ENCODE measurements around the gene INPP5F. TPM values are rescaled to one million over a fixed set of nuclear protein-coding genes. Genes with fewer than 3 reads are reported as not detected.

The INPP5F gene
- total and polyA plus RNA-seq, 8 donors = 10.9 to 46.5 (median 40.5) TPM

DNA sequence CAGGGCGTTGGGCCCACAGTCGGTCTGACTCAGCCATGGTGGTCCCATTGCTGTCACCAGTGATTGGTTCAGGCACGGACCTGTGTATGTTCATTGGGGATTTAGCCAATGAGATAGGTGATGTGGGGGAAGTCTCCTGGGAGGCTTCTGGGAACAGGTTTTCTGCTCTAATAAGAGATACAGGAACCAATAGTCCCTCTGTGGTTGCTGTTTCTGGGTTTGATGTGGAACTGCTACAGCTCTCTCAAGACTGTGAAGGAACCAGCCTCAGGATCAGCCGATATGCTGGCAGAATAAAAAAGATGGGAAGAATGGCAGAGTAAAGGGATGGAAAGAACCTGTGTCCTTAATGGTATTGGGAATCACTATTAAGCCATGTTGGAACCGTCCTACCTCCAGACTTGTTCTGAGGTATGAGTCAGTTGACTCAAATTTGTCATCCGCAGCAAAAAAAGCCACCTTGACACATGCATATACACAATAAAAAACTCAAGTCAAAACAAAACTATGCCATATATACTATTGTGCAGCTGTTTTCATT, 76.2 kb downstream of the INPP5F start:
- ATAC-seq (no peak), DNase-seq (no peak)
- Histone ChIP-seq H3K36me3 (peaks cover 0 to 14% of the 10 kb centered on the region in 2 donors), H3K4me3 (no peak overlapping the region), H3K27me3 (no peaks in the 10 kb centered on the region), H3K9me3 (no peaks in the 10 kb centered on the region), H3K27ac (no peak overlapping the region), H3K4me1 (no peaks in the 10 kb centered on the region)
- TF ChIP-seq, protein P1, sequence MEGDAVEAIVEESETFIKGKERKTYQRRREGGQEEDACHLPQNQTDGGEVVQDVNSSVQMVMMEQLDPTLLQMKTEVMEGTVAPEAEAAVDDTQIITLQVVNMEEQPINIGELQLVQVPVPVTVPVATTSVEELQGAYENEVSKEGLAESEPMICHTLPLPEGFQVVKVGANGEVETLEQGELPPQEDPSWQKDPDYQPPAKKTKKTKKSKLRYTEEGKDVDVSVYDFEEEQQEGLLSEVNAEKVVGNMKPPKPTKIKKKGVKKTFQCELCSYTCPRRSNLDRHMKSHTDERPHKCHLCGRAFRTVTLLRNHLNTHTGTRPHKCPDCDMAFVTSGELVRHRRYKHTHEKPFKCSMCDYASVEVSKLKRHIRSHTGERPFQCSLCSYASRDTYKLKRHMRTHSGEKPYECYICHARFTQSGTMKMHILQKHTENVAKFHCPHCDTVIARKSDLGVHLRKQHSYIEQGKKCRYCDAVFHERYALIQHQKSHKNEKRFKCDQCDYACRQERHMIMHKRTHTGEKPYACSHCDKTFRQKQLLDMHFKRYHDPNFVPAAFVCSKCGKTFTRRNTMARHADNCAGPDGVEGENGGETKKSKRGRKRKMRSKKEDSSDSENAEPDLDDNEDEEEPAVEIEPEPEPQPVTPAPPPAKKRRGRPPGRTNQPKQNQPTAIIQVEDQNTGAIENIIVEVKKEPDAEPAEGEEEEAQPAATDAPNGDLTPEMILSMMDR (IDR thresholded peaks at IDR 0.05) = no peak
- intact Hi-C loops (cut with DNase I) = no loop called here

DNA sequence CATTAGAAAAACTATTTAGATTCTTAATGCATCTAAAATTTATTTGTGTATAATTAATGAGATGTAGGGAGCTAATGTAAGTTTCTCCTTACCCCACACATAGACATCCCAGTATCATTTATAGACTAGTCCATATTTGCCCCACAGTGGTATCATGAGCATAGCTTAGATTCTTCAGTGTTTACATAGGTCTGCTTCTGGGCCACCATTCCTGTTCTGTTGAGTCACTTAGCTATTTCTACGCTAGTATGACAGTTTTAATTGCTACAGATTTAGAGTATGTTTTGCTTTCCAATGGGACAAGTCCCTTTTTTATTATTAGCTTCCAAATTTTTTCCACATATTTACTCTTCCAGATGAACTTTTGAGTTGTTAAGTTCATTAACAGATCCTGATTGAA, 77.4 kb downstream of the INPP5F start:
- DNase-seq (no peak), ATAC-seq (no peak)

GRCh38 chr10:119805702-119806230, 79.9 kb downstream of the INPP5F start:
- no peaks in the 10 kb centered on the region for H3K4me1 ChIP-seq
- ATAC-seq = no peak
- intact Hi-C loops (cut with DNase I) = no loop called here

More for the DNA sequence above, 77.4 kb downstream of the INPP5F start:
- Histone ChIP-seq H3K4me3 (no peak overlapping the region), H3K9me3 (no peaks in the 10 kb centered on the region), H3K27me3 (no peaks in the 10 kb centered on the region), H3K36me3 (peaks cover 0 to 10% of the 10 kb centered on the region in 2 donors), H3K4me1 (no peaks in the 10 kb centered on the region), H3K27ac (no peak overlapping the region)
- intact Hi-C loops (cut with DNase I) = no loop called here
- TF ChIP-seq, protein P1 (IDR thresholded peaks at IDR 0.05) = no peak

GRCh38 chr10:119806334-119807130, 80.7 kb downstream of the INPP5F start:
- no peaks in the 10 kb centered on the region for H3K9me3 ChIP-seq
- DNase-seq (no peak), ATAC-seq (no peak)
- TF ChIP-seq, protein P1 (IDR thresholded peaks at IDR 0.05) = no peak
- H3K27me3 ChIP-seq = no peaks in the 10 kb centered on the region
- no peak overlapping the region for H3K27ac ChIP-seq
- H3K4me3 ChIP-seq = no peak overlapping the region
- H3K36me3 ChIP-seq = peaks cover 0 to 10% of the 10 kb centered on the region in 2 donors
- intact Hi-C loops (cut with DNase I) = no loop called here
- H3K4me1 ChIP-seq = no peaks in the 10 kb centered on the region

More at GRCh38 chr10:119805702-119806230, 79.9 kb downstream of the INPP5F start:
- no peak overlapping the region for H3K4me3 ChIP-seq
- no peaks in the 10 kb centered on the region for H3K9me3 ChIP-seq
- H3K27ac ChIP-seq = no peak overlapping the region
- no peaks in the 10 kb centered on the region for H3K27me3 ChIP-seq
- TF ChIP-seq, protein P1 (IDR thresholded peaks at IDR 0.05) = no peak
- peaks cover 0 to 10% of the 10 kb centered on the region in 2 donors for H3K36me3 ChIP-seq
- DNase-seq = no peak
